Measurements from ENCODE around the gene FOLR3.
"Not testable (repeated sequence)": the region's sequence is repeated elsewhere in the genome, so short reads cannot be mapped to it uniquely, and the experiment has no call there.

Gene FOLR3

DNA sequence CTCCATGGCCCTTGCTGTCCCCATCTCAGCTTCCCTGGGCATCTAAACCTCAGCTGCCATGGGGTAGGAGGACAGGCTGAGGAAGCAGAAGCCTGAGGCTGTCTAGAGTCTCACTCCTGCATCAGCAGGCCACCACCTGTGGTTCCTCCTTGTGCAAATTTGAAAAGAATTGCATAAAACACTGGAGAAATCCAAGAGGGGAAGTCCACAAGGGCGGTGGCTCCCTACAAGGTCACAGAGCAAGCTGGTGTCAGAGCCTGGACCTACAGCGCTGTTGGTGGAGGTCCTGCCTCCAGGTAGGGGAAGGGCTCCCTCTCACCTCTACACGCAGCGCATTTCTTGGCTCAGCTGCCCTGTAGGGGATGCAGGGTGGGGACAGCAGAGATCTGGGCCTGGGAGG lies at the start of gene FOLR3:
FOLR3 (plus strand) TSS at position 253 of the 400 bp plus-strand sequence. CDS start 228 bp downstream, outside the sequence.
- not testable (repeated sequence) for H3K27ac ChIP-seq

GRCh38 chr11:72088076-72088808 lies 47.3 kb upstream of the FOLR3 start:
- H3K36me3 ChIP-seq (ENCODE audit: control insufficient read depth, insufficient read depth, low read length): no peaks in the 10 kb centered on the region
- no peak overlapping the region for H3K4me3 ChIP-seq (ENCODE audit: low read depth, low read length)
- no peak overlapping the region for H3K9ac ChIP-seq
- peaks cover 5% of the 10 kb centered on the region for H3K79me2 ChIP-seq
- H3K27me3 ChIP-seq (ENCODE audit: control insufficient read depth, insufficient read depth, low read length): no peaks in the 10 kb centered on the region
- no peak for TF ChIP-seq CTCF (IDR thresholded peaks at IDR 0.05)
- no peak overlapping the region for H2AFZ ChIP-seq
- H3K4me1 ChIP-seq: no peaks in the 10 kb centered on the region
- no peaks in the 10 kb centered on the region for H3K9me3 ChIP-seq (ENCODE audit: control insufficient read depth, low read length)
- H3K27ac ChIP-seq: peak overlapping the region; percentile 15
- no peak overlapping the region for H3K4me2 ChIP-seq (ENCODE audit: low read length)

More for the DNA sequence above, at the start of gene FOLR3:
- not testable (repeated sequence) for H2AFZ ChIP-seq; H3K27me3 ChIP-seq (ENCODE audit: control insufficient read depth, insufficient read depth, low read length); H3K4me3 ChIP-seq (ENCODE audit: low read depth, low read length); H3K9me3 ChIP-seq (ENCODE audit: control insufficient read depth, low read length); H3K79me2 ChIP-seq; H3K4me2 ChIP-seq (ENCODE audit: low read length); H3K4me1 ChIP-seq; H3K36me3 ChIP-seq (ENCODE audit: control insufficient read depth, insufficient read depth, low read length); H3K9ac ChIP-seq

GRCh38 chr11:72091292-72091691 lies 44.2 kb upstream of the FOLR3 start:
- TF ChIP-seq CTCF (IDR thresholded peaks at IDR 0.05): peak; percentile 72
- Histone ChIP-seq H3K4me2 (ENCODE audit: low read length) (no peak overlapping the region), H3K36me3 (ENCODE audit: control insufficient read depth, insufficient read depth, low read length) (no peaks in the 10 kb centered on the region), H3K9ac (no peak overlapping the region), H3K27ac (no peak overlapping the region), H3K79me2 (peaks cover 5% of the 10 kb centered on the region), H3K4me1 (no peaks in the 10 kb centered on the region), H3K27me3 (ENCODE audit: control insufficient read depth, insufficient read depth, low read length) (no peaks in the 10 kb centered on the region), H2AFZ (no peak overlapping the region), H3K9me3 (ENCODE audit: control insufficient read depth, low read length) (no peaks in the 10 kb centered on the region), H3K4me3 (ENCODE audit: low read depth, low read length) (no peak overlapping the region)

DNA sequence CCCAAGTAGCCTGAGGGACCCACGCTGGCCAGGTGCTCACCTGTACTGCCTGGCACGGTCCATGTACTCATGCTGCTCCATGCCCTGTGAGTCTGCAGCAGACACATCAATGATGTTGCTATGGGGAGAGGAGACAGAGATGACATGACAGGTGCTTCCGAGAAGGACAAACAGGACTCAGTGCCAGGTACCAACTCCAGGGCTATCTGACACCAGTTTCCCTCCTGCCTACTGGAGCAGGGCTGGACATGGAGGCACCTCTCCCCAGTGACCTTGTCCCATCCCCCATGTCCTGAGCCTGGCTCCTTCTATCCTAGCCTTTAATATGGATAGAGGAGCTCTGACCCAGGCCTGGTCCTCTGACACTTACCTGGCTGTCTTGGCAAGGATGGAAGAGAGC lies 36.8 kb upstream of the FOLR3 start:
- Histone ChIP-seq H3K4me2 (ENCODE audit: low read length) (no peak overlapping the region), H3K27me3 (ENCODE audit: control insufficient read depth, insufficient read depth, low read length) (no peaks in the 10 kb centered on the region), H3K9ac (no peak overlapping the region), H3K36me3 (ENCODE audit: control insufficient read depth, insufficient read depth, low read length) (no peaks in the 10 kb centered on the region), H2AFZ (no peak overlapping the region), H3K4me3 (ENCODE audit: low read depth, low read length) (no peak overlapping the region), H3K27ac (no peak overlapping the region), H3K79me2 (peaks cover 12% of the 10 kb centered on the region), H3K4me1 (peaks cover 4% of the 10 kb centered on the region), H3K9me3 (ENCODE audit: control insufficient read depth, low read length) (no peaks in the 10 kb centered on the region)
- TF ChIP-seq CTCF (IDR thresholded peaks at IDR 0.05): no peak

DNA sequence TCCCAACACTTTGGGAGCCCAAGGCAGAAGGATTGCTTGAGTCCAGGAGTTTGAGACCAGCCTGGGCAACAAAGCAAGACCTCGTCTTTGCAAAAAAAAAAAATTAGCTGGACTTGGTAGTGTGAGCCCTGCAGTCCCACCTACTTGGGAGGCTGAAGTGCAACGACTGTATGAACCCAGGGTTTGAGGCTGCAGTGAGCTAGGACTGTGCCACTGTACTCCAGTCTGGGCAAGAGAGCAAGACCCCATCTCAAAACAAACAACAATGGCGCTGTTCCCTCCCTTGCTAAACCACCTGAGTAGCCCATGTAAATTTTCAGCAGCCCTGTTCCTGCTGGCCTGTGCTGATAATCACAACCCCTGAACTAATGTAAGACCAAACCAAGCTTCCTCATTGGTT lies 35.5 kb upstream of the FOLR3 start:
- no peak for TF ChIP-seq CTCF (IDR thresholded peaks at IDR 0.05)
- no peaks in the 10 kb centered on the region for H3K36me3 ChIP-seq (ENCODE audit: control insufficient read depth, insufficient read depth, low read length)
- H3K27me3 ChIP-seq (ENCODE audit: control insufficient read depth, insufficient read depth, low read length): no peaks in the 10 kb centered on the region
- H3K4me1 ChIP-seq: peaks cover 5% of the 10 kb centered on the region
- H3K4me2 ChIP-seq (ENCODE audit: low read length): no peak overlapping the region
- H3K27ac ChIP-seq: no peak overlapping the region
- no peak overlapping the region for H3K9ac ChIP-seq
- H3K4me3 ChIP-seq (ENCODE audit: low read depth, low read length): no peak overlapping the region
- H3K79me2 ChIP-seq: peaks cover 12% of the 10 kb centered on the region
- no peak overlapping the region for H2AFZ ChIP-seq
- no peaks in the 10 kb centered on the region for H3K9me3 ChIP-seq (ENCODE audit: control insufficient read depth, low read length)

Data from parathyroid adenoma (tissue), 2 donors.